T47D (cell line): ENCODE data around the gene PLAC8.
A peak's percentile ranks its signal among the peaks of the same experiment; 100 is the strongest.
"Not testable (repeated sequence)": the region's sequence is repeated elsewhere in the genome, so short reads cannot be mapped to it uniquely, and the experiment has no call there.

ENCODE experiments used
- DNase-seq, 2 experiments: peaks; one replicate each; pipeline versions ENCODE4 v3.0.0 to v3.0.0-alpha.2; 2011 to 2012; ENCODE audit warnings: low read depth in 1 of 2, low spot score in 1 of 2
- JUND ChIP-seq: IDR thresholded peaks from 2 replicates; pipeline ENCODE4 v1.6.1; 2012; ENCODE audit warnings: low read depth
- in situ Hi-C: cut with HindIII; loops from 2 replicates; pipeline ENCODE4 v1.10.0; 2016; ENCODE audit warnings: low sequenced_read_pairs, low pct_unique_long_range_greater_than_20kb

Gene PLAC8

GRCh38 chr4:83075311-83076095, 39.0 kb downstream of the PLAC8 start:
- no peak for DNase-seq
- in situ Hi-C loops = no loop called here
- TF ChIP-seq JUND = no peak

GRCh38 chr4:83074783-83075182, 39.7 kb downstream of the PLAC8 start:
- DNase-seq, in situ Hi-C loops: not testable (repeated sequence)

- in situ Hi-C loops = no loop called here
- peak; percentile 14 to 80 for DNase-seq
- TF ChIP-seq JUND = no peak
Observed at GRCh38 chr4:83074086-83074704, 40.3 kb downstream of the PLAC8 start.

GRCh38 chr4:83071116-83071515, 43.4 kb downstream of the PLAC8 start:
- no peak for TF ChIP-seq JUND
- DNase-seq = no peak
- in situ Hi-C loops = no loop called here

- DNase-seq = no peak
- no peak for TF ChIP-seq JUND
- in situ Hi-C loops = no loop called here
Observed at GRCh38 chr4:83067058-83067639, 47.4 kb downstream of the PLAC8 start.

- no peak for DNase-seq
- in situ Hi-C loops = no loop called here
- TF ChIP-seq JUND = no peak
Observed at GRCh38 chr4:83065266-83065665, 49.3 kb downstream of the PLAC8 start.

- no peak for TF ChIP-seq JUND
- DNase-seq = no peak
- in situ Hi-C loops = no loop called here
Observed at GRCh38 chr4:83062739-83063138, 51.8 kb downstream of the PLAC8 start.

GRCh38 chr4:83054928-83055327, 59.6 kb downstream of the PLAC8 start:
- no peak for TF ChIP-seq JUND
- peak; percentile 1 to 11 for DNase-seq
- in situ Hi-C loops = no loop called here

GRCh38 chr4:83048781-83049180, 65.7 kb downstream of the PLAC8 start:
- DNase-seq, in situ Hi-C loops: not testable (repeated sequence)

- in situ Hi-C loops = no loop called here
- TF ChIP-seq JUND = no peak
- DNase-seq = no peak
Observed at GRCh38 chr4:83046693-83047473, 67.6 kb downstream of the PLAC8 start.

- in situ Hi-C loops = no loop called here
- DNase-seq = no peak
- TF ChIP-seq JUND = no peak
Observed at GRCh38 chr4:83043801-83044407, 70.6 kb downstream of the PLAC8 start.

- in situ Hi-C loops, DNase-seq: not testable (repeated sequence)
Observed at GRCh38 chr4:83043157-83043556, 71.4 kb downstream of the PLAC8 start.
